ENCODE data around the gene CNRIP1.

The CNRIP1 gene

GRCh38 chr2:68319398-68320117, at the start of gene CNRIP1:
TSS of gene CNRIP1 (minus strand) at chr2:68319949. CDS start at chr2:68319400, 549 bp downstream.
- H3K4me3 ChIP-seq (ENCODE audit: low read depth, low read length) = peak within 1 kb of the TSS; percentile 95

GRCh38 chr2:68369337-68369734, 49.6 kb upstream of the CNRIP1 start:
- H3K4me3 ChIP-seq (ENCODE audit: low read depth, low read length) = no peak overlapping the region
- no peak overlapping the region for H3K27ac ChIP-seq

More at GRCh38 chr2:68319398-68320117, at the start of gene CNRIP1:
- no peaks in the 10 kb centered on the region for H3K9me3 ChIP-seq (ENCODE audit: severe bottlenecking)
- no peaks in the 10 kb centered on the region for H3K27me3 ChIP-seq (ENCODE audit: insufficient read depth, low read depth, severe bottlenecking)
- peaks cover 30% of the 10 kb centered on the region for H3K36me3 ChIP-seq
- peak; percentile 90 for DNase-seq
- 0 out of 2 replicates have a peak, but pooled peaks have one; percentile 3 for TF ChIP-seq CTCF (IDR thresholded peaks at IDR 0.05; ENCODE audit: low read depth, low read length)
- peak within 1 kb of the TSS; percentile 90 for H3K27ac ChIP-seq

GRCh38 chr2:68368654-68369336, 49.0 kb upstream of the CNRIP1 start:
- no peaks in the 10 kb centered on the region for H3K9me3 ChIP-seq (ENCODE audit: severe bottlenecking)
- H3K4me3 ChIP-seq (ENCODE audit: low read depth, low read length) = no peak overlapping the region
- TF ChIP-seq CTCF (IDR thresholded peaks at IDR 0.05; ENCODE audit: low read depth, low read length) = no peak
- H3K36me3 ChIP-seq = no peaks in the 10 kb centered on the region
- H3K27me3 ChIP-seq (ENCODE audit: insufficient read depth, low read depth, severe bottlenecking) = no peaks in the 10 kb centered on the region
- DNase-seq = peak; percentile 47
- H3K27ac ChIP-seq = no peak overlapping the region

More at GRCh38 chr2:68369337-68369734, 49.6 kb upstream of the CNRIP1 start:
- no peaks in the 10 kb centered on the region for H3K27me3 ChIP-seq (ENCODE audit: insufficient read depth, low read depth, severe bottlenecking)
- DNase-seq = no peak
- H3K9me3 ChIP-seq (ENCODE audit: severe bottlenecking) = no peaks in the 10 kb centered on the region
- no peak for TF ChIP-seq CTCF (IDR thresholded peaks at IDR 0.05; ENCODE audit: low read depth, low read length)
- H3K36me3 ChIP-seq = no peaks in the 10 kb centered on the region

- no peak for DNase-seq
- Histone ChIP-seq H3K4me3 (ENCODE audit: low read depth, low read length) (no peak overlapping the region), H3K9me3 (ENCODE audit: severe bottlenecking) (no peaks in the 10 kb centered on the region), H3K27ac (no peak overlapping the region), H3K27me3 (ENCODE audit: insufficient read depth, low read depth, severe bottlenecking) (no peaks in the 10 kb centered on the region), H3K36me3 (no peaks in the 10 kb centered on the region)
- TF ChIP-seq CTCF (IDR thresholded peaks at IDR 0.05; ENCODE audit: low read depth, low read length) = no peak
Observed at GRCh38 chr2:68367953-68368653, 48.4 kb upstream of the CNRIP1 start.

- H3K9me3 ChIP-seq (ENCODE audit: severe bottlenecking) = no peaks in the 10 kb centered on the region
- H3K36me3 ChIP-seq = no peaks in the 10 kb centered on the region
- H3K27ac ChIP-seq = no peak overlapping the region
- no peak overlapping the region for H3K4me3 ChIP-seq (ENCODE audit: low read depth, low read length)
- no peak for TF ChIP-seq CTCF (IDR thresholded peaks at IDR 0.05; ENCODE audit: low read depth, low read length)
- no peaks in the 10 kb centered on the region for H3K27me3 ChIP-seq (ENCODE audit: insufficient read depth, low read depth, severe bottlenecking)
- no peak for DNase-seq
Observed at GRCh38 chr2:68366083-68366560, 46.4 kb upstream of the CNRIP1 start.

Measured in WERI-Rb-1 (cell line).